ENCODE measurements around the gene LCE2B. TPM values are rescaled to one million over a fixed set of nuclear protein-coding genes. Genes with fewer than 3 reads are reported as not detected.
A peak's percentile ranks its signal among the peaks of the same experiment; 100 is the strongest.

LCE2B gene
- total RNA-seq, 6 experiments from 2014 or later, result not detected

DNA sequence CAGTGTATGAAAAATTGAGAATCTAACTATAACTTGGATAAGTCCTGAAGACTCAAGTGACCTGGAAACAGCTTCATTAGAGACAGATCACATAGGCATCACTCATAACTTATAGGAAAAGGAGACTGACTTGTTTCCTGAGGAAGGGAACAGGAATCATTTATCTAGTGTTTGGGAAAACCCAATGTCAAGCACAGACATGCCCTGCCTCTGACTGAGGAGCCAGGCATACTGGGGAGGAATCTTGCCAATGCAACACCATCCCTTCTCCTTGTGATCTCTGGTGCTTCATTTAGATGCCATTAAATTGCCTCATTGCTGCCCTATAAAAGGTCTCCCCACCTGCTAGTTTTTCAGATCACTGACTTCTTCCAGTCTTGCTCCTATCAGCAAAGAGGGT is 32.3 kb downstream of the LCE2B start:
- no peaks in the 10 kb centered on the region for H3K9me3 ChIP-seq
- ATAC-seq, result no peak
- no peak overlapping the region for H3K27ac ChIP-seq
- no peak for TF ChIP-seq POLR2A (IDR thresholded peaks at IDR 0.05)
- TF ChIP-seq, protein P1, sequence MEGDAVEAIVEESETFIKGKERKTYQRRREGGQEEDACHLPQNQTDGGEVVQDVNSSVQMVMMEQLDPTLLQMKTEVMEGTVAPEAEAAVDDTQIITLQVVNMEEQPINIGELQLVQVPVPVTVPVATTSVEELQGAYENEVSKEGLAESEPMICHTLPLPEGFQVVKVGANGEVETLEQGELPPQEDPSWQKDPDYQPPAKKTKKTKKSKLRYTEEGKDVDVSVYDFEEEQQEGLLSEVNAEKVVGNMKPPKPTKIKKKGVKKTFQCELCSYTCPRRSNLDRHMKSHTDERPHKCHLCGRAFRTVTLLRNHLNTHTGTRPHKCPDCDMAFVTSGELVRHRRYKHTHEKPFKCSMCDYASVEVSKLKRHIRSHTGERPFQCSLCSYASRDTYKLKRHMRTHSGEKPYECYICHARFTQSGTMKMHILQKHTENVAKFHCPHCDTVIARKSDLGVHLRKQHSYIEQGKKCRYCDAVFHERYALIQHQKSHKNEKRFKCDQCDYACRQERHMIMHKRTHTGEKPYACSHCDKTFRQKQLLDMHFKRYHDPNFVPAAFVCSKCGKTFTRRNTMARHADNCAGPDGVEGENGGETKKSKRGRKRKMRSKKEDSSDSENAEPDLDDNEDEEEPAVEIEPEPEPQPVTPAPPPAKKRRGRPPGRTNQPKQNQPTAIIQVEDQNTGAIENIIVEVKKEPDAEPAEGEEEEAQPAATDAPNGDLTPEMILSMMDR (IDR thresholded peaks at IDR 0.05), result no peak
- no peak overlapping the region for H3K4me3 ChIP-seq
- no peaks in the 10 kb centered on the region for H3K36me3 ChIP-seq
- H3K4me1 ChIP-seq, result no peaks in the 10 kb centered on the region
- no peaks in the 10 kb centered on the region for H3K27me3 ChIP-seq
- intact Hi-C loops (cut with DNase I), result no loop called here
- no peak for DNase-seq

DNA sequence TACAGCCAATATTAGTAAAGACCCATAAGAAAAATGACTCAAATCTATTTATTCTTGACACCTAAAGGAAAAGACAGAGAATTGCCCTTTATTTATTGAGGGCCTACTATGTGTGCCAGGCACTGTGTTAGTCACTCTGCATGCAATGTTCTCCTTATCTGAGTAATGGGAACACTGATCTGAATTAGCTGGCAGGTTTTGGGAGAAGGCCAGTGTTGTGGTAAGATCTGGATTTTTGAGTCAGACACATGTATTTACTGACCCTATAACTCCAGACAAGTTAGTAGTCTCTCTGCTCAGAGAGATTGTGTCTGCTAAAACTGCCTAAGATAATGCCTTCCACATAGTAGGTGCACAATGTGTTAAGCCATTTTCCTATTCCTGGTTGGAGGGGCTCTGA is 39.3 kb downstream of the LCE2B start:
- TF ChIP-seq, protein P1 (IDR thresholded peaks at IDR 0.05), result no peak
- no peak for TF ChIP-seq POLR2A (IDR thresholded peaks at IDR 0.05)
- intact Hi-C loops (cut with DNase I), result no loop called here
- no peak overlapping the region for H3K4me3 ChIP-seq
- no peak overlapping the region for H3K27ac ChIP-seq
- no peaks in the 10 kb centered on the region for H3K9me3 ChIP-seq
- H3K4me1 ChIP-seq, result no peaks in the 10 kb centered on the region
- DNase-seq, result no peak
- ATAC-seq, result no peak
- H3K27me3 ChIP-seq, result no peaks in the 10 kb centered on the region
- no peaks in the 10 kb centered on the region for H3K36me3 ChIP-seq

GRCh38 chr1:152728986-152729385 is 43.1 kb downstream of the LCE2B start:
- Histone ChIP-seq H3K27me3 (no peaks in the 10 kb centered on the region), H3K27ac (no peak overlapping the region), H3K36me3 (no peaks in the 10 kb centered on the region), H3K4me3 (no peak overlapping the region), H3K4me1 (no peaks in the 10 kb centered on the region), H3K9me3 (no peaks in the 10 kb centered on the region)
- DNase-seq (no peak), ATAC-seq (no peak)
- TF ChIP-seq, protein P1 (IDR thresholded peaks at IDR 0.05), result no peak
- TF ChIP-seq POLR2A (IDR thresholded peaks at IDR 0.05), result no peak
- WGBS (ENCODE audit: insufficient coverage, low coverage, low lambda C conversion rate, missing lambda C conversion rate), result 61% methylated on average over 1 of the region's 1 CpG
- intact Hi-C loops (cut with DNase I), result no loop called here

- peak; percentile 47 to 59 (median 54) for ATAC-seq
- 23% methylated on average over 1 of the region's 1 CpG for WGBS (ENCODE audit: insufficient coverage, low coverage, low lambda C conversion rate, missing lambda C conversion rate)
- H3K36me3 ChIP-seq, result no peaks in the 10 kb centered on the region
These were observed 49.7 kb downstream of the LCE2B start for GRCh38 chr1:152735648-152736047.

More at GRCh38 chr1:152735648-152736047, 49.7 kb downstream of the LCE2B start:
- H3K4me1 ChIP-seq, result no peaks in the 10 kb centered on the region
- no peaks in the 10 kb centered on the region for H3K9me3 ChIP-seq
- no peaks in the 10 kb centered on the region for H3K27me3 ChIP-seq
- intact Hi-C loops (cut with DNase I), result no loop called here
- no peak for DNase-seq
- no peak for TF ChIP-seq POLR2A (IDR thresholded peaks at IDR 0.05)
- TF ChIP-seq, protein P1 (IDR thresholded peaks at IDR 0.05), result peak in 3 of 4 donors; percentile 38 to 54 (median 40)
- no peak overlapping the region for H3K4me3 ChIP-seq
- no peak overlapping the region for H3K27ac ChIP-seq

Other genes with a start within 250 kb of the LCE2B start
- not detected for gene LCE5A, start 175.3 kb upstream of the LCE2B start, total RNA-seq
- gene CRCT1, start 171.6 kb upstream of the LCE2B start, total RNA-seq, result not detected
- not detected for gene LCE3E, start 119.3 kb upstream of the LCE2B start, total RNA-seq
- not detected for gene LCE3D, start 105.6 kb upstream of the LCE2B start, total RNA-seq
- not detected for gene LCE3C, start 85.9 kb upstream of the LCE2B start, total RNA-seq
- gene LCE3B, start 72.3 kb upstream of the LCE2B start, total RNA-seq, result not detected
- gene LCE3A, start 63.0 kb upstream of the LCE2B start, total RNA-seq, result not detected
- not detected for gene LCE2D, start 22.7 kb upstream of the LCE2B start, total RNA-seq
- gene LCE2C, start 10.8 kb upstream of the LCE2B start, total RNA-seq, result not detected
- not detected for gene LCE2A, start 12.2 kb downstream of the LCE2B start, total RNA-seq
- not detected for gene LCE4A, start 22.0 kb downstream of the LCE2B start, total RNA-seq
- not detected for gene KPRP, start 71.9 kb downstream of the LCE2B start, total RNA-seq
- not detected for gene LCE1F, start 89.0 kb downstream of the LCE2B start, total RNA-seq
- not detected for gene LCE1E, start 100.1 kb downstream of the LCE2B start, total RNA-seq
- not detected for gene LCE1D, start 110.6 kb downstream of the LCE2B start, total RNA-seq
- not detected for gene LCE1C, start 120.5 kb downstream of the LCE2B start, total RNA-seq
- gene LCE1B, start 125.8 kb downstream of the LCE2B start, total RNA-seq, result not detected
- not detected for gene LCE1A, start 141.3 kb downstream of the LCE2B start, total RNA-seq
- gene LCE6A, start 156.7 kb downstream of the LCE2B start, total RNA-seq, result not detected
- gene LCE7A, start 173.9 kb downstream of the LCE2B start, total RNA-seq, result not detected
- gene SMCP, start 192.2 kb downstream of the LCE2B start, total RNA-seq, result not detected
- not detected for gene IVL, start 222.4 kb downstream of the LCE2B start, total RNA-seq

Measured in right lobe of liver (tissue), 6 donors.